Measurements from ENCODE around the gene MYD88. TPM values are rescaled to one million over a fixed set of nuclear protein-coding genes. Genes with fewer than 3 reads are reported as not detected.

Gene MYD88
- polyA plus RNA-seq, 2 of the 4 experiments (the other 2 are of a cell fraction): 16.8 to 22.3 TPM

DNA sequence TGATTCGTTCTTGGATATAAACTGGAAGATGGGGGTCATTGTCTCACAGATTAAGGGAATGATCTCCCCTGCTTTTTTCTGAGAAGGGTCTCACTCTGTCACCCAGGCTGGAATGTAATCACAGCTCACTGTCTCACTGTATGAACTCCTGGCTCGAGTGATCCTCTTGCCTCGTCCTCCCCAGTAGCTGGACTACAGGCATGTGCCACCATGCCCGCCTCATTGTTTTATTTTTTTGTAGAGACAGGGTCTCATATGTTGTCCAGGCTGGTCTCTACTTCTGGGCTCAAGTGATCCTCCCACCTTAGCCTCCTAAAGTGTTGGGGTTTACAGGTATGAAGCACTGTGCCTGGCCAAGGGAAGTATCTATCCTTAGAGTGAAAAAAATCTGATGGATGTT, 32.3 kb downstream of the MYD88 start:
- ATAC-seq (no peak), FAIRE-seq (no peak), DNase-seq (ENCODE audit: low read depth in 1 of 2, low spot score in 1 of 2) (no peak)
- Histone ChIP-seq H3K4me1 (peaks cover 52% of the 10 kb centered on the region), H3K4me3 (no peak overlapping the region), H3K9me3 (no peaks in the 10 kb centered on the region), H3K4me2 (no peak overlapping the region), H3K27ac (no peak overlapping the region)
- ChIA-PET POLR2A (no interaction called here), CTCF (no interaction called here)
- 84% methylated on average over 4 of the region's 4 CpGs for WGBS (ENCODE audit: missing lambda C conversion rate)
- no peak for TF ChIP-seq MAFK (IDR thresholded peaks at IDR 0.05; ENCODE audit: partially characterized antibody)
- no peak for TF ChIP-seq POLR2AphosphoS2 (conservative IDR thresholded peaks at IDR 0.05; ENCODE audit: low read length)
- no peak for TF ChIP-seq SMC3 (IDR thresholded peaks at IDR 0.05)
- TF ChIP-seq CHD2 (IDR thresholded peaks at IDR 0.05; ENCODE audit: low read length, partially characterized antibody): no peak
- TF ChIP-seq HMGXB4 (CRISPR knock-in tag; IDR thresholded peaks at IDR 0.05; ENCODE audit: borderline replicate concordance): no peak
- TF ChIP-seq FOXS1 (CRISPR knock-in tag; IDR thresholded peaks at IDR 0.05): no peak

DNA sequence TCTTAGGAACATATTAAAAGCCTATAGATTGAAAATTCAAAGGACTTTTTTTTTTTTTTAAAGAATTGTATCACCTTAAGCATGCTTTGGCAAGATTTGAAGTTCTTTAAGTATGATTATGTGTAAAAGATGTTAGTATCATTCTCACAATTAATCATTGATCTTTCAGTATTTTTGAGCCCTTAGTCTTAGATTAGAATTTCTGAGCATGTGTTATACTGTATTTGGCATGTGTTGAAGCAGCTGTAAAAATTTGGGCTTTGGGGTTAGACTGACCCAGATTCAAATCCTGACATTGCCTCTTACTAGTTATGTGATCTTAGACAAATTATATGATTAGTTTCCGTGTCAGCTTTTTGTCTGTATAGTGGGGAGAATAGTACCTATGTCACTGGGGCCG, 33.2 kb downstream of the MYD88 start:
- FAIRE-seq (no peak), DNase-seq (ENCODE audit: low read depth in 1 of 2, low spot score in 1 of 2) (no peak), ATAC-seq (no peak)
- no peak overlapping the region for H3K27ac ChIP-seq
- 92% methylated on average over 2 of the region's 2 CpGs for WGBS (ENCODE audit: missing lambda C conversion rate)
- peaks cover 49% of the 10 kb centered on the region for H3K4me1 ChIP-seq
- CTCF ChIA-PET: interaction anchor here (1.0 to 1.6 kb wide), 4 partner anchors 18 to 197 kb away, joined by 3 to 4 read pairs (median 3); no protein-coding TSS in a partner anchor
- TF ChIP-seq SREBF2 (IDR thresholded peaks at IDR 0.05) (no peak), ZSCAN20 (CRISPR knock-in tag; IDR thresholded peaks at IDR 0.05) (no peak), JUN (IDR thresholded peaks at IDR 0.05) (no peak), MAX (IDR thresholded peaks at IDR 0.05) (no peak), HOXB5 (CRISPR knock-in tag; IDR thresholded peaks at IDR 0.05) (no peak)
- TF ChIP-seq, protein P1, sequence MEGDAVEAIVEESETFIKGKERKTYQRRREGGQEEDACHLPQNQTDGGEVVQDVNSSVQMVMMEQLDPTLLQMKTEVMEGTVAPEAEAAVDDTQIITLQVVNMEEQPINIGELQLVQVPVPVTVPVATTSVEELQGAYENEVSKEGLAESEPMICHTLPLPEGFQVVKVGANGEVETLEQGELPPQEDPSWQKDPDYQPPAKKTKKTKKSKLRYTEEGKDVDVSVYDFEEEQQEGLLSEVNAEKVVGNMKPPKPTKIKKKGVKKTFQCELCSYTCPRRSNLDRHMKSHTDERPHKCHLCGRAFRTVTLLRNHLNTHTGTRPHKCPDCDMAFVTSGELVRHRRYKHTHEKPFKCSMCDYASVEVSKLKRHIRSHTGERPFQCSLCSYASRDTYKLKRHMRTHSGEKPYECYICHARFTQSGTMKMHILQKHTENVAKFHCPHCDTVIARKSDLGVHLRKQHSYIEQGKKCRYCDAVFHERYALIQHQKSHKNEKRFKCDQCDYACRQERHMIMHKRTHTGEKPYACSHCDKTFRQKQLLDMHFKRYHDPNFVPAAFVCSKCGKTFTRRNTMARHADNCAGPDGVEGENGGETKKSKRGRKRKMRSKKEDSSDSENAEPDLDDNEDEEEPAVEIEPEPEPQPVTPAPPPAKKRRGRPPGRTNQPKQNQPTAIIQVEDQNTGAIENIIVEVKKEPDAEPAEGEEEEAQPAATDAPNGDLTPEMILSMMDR (IDR thresholded peaks at IDR 0.05): no peak
- TF ChIP-seq, protein P2, sequence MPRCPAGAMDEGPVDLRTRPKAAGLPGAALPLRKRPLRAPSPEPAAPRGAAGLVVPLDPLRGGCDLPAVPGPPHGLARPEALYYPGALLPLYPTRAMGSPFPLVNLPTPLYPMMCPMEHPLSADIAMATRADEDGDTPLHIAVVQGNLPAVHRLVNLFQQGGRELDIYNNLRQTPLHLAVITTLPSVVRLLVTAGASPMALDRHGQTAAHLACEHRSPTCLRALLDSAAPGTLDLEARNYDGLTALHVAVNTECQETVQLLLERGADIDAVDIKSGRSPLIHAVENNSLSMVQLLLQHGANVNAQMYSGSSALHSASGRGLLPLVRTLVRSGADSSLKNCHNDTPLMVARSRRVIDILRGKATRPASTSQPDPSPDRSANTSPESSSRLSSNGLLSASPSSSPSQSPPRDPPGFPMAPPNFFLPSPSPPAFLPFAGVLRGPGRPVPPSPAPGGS (IDR thresholded peaks at IDR 0.05): no peak
- TF ChIP-seq, protein P3, sequence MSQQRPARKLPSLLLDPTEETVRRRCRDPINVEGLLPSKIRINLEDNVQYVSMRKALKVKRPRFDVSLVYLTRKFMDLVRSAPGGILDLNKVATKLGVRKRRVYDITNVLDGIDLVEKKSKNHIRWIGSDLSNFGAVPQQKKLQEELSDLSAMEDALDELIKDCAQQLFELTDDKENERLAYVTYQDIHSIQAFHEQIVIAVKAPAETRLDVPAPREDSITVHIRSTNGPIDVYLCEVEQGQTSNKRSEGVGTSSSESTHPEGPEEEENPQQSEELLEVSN (IDR thresholded peaks at IDR 0.05; ENCODE audit: borderline replicate concordance, low read depth): no peak
- no peak overlapping the region for H3K4me2 ChIP-seq
- H3K9me3 ChIP-seq: no peaks in the 10 kb centered on the region
- POLR2A ChIA-PET: no interaction called here
- no peak overlapping the region for H3K4me3 ChIP-seq

- H3K4me1 ChIP-seq: peaks cover 30% of the 10 kb centered on the region
- no peak overlapping the region for H3K4me3 ChIP-seq
- WGBS (ENCODE audit: missing lambda C conversion rate): 78% methylated on average over 5 of the region's 5 CpGs
- ATAC-seq (no peak; a peak in 1 of 6 replicates), DNase-seq (ENCODE audit: low read depth in 1 of 2, low spot score in 1 of 2) (no peak), FAIRE-seq (no peak)
- no peak for TF ChIP-seq CHD4 (IDR thresholded peaks at IDR 0.05; ENCODE audit: borderline replicate concordance)
- no peak overlapping the region for H3K27ac ChIP-seq
- ChIA-PET POLR2A (no interaction called here), CTCF (no interaction called here)
- H3K4me2 ChIP-seq: peak overlapping the region; percentile 37
- no peaks in the 10 kb centered on the region for H3K9me3 ChIP-seq
Observed at GRCh38 chr3:38173834-38174418, 35.5 kb downstream of the MYD88 start.
